ENCODE data around the gene POLDIP2.

POLDIP2 gene

DNA sequence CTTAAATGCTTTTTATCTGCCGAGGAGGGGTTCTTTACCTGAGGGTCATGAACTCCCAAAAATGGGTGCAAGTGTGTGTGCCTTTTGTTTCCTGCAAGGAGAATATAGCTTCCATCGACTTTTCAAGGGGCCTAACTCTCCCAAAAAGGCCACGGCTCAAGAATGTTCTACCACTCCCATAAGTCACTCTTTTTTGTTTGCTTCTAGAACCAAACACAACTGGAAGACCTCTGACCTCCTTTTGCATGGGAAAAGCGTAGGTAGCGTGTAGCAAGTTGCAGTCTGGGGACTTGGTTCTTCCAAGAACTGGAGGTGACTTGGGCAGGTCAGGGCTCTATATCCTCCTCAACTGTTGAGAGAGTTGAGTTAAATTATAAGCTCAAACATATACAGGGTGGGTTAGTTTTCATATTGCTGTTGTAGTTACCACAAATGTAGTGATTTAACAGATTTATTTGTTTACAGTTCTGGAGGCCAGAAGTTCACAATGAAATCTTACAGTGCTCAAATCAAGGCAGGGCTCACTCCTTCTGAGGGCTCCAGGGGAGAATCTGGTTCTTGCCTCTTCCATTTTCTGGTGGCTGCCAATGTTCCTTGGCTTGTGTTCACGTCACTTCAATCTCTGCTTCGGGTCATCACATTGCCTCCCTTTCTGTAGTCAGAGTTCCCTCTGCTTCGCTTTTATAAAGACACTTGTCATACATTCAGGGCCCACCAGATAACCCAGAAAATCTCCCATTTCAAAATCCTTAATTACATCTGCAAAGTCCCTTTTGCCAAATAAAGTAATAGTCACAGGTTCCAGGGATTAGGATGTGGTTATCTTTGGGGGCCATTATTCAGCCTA lies 36.9 kb downstream of the POLDIP2 start:
- Histone ChIP-seq H3K4me1 (peaks cover 47% of the 10 kb centered on the region), H4K20me1 (peaks cover 53% of the 10 kb centered on the region), H3K4me2 (peak overlapping the region; percentile 88), H3K36me3 (peaks cover 18% of the 10 kb centered on the region), H3K27ac (peak overlapping the region; percentile 90; the same call in 1 of the 2 replicates), H3K4me3 (peak overlapping the region; percentile 79), H3K9ac (peak overlapping the region; percentile 92), H3K27me3 (no peaks in the 10 kb centered on the region), H3K9me3 (no peaks in the 10 kb centered on the region)
- TF ChIP-seq Cebpa-rat (IDR thresholded peaks at IDR 0.05): no peak

DNA sequence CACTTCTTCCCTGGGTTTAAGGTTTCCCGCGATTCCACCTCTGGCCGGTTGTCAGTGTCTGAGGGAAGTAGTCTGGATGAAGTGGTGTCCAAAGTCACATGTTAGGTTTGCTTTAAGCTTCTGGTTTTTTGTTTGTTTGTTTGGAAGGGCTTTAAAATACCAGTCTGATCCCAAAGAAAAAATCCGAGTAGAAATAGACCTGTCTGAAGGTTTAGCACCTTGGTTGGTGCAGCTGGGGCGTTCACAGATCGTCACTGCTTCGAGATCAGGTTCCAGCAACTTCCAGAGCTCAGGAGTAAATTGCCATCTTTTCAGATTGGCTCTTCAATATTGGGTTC lies 37.8 kb downstream of the POLDIP2 start:
- Histone ChIP-seq H3K9me3 (no peaks in the 10 kb centered on the region), H4K20me1 (peaks cover 44% of the 10 kb centered on the region), H3K4me1 (peaks cover 45% of the 10 kb centered on the region), H3K4me3 (peak overlapping the region; percentile 79), H3K27ac (peak overlapping the region; percentile 90), H3K27me3 (no peaks in the 10 kb centered on the region), H3K36me3 (peaks cover 12% of the 10 kb centered on the region; the same call in 1 of the 2 replicates), H3K4me2 (peak overlapping the region; percentile 88), H3K9ac (peak overlapping the region; percentile 92)
- no peak for TF ChIP-seq Cebpa-rat (IDR thresholded peaks at IDR 0.05)

DNA sequence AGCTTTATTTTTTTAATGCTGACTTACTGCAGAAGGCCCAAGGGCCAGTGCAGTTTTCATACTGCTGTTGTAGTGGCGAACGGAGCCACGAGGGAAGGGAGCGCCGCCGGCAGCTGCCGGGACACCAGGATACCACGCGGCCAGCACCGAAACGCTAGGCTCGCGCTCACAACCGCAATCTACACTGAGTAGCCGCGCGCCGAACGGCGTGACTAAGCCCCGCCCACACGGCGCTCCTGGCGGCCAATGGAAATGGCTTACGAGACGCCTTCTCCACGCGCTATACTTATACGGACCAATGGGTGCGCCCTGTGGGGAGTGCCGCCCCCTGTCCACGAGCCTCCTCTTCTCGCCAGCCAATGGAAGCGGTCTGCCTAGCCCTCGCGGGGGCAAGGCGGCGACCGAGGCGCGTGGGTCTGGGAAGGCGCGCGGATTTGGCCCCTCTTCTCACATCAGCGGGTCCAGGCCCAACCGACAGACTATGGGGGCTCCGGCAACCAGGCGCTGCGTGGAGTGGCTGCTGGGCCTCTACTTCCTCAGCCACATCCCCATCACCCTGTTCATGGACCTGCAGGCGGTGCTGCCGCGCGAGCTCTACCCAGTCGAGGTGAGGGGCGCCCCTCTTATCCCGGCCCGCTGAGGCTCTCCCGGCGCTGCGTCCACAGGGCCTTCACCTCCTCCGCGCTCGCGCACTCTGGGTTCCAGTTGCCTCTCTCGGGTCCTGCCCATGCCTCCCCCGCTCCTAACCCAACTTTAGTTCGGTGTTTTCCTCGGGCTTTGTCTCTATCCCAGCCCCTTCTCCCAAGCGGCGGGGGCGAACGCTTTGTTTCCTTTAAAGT lies 38.3 kb downstream of the POLDIP2 start, which contains the start of gene TMEM97:
Gene TMEM97, plus strand, starts transcription at position 442 of the 839 bp plus-strand sequence. Its CDS starts 40 bp downstream, at position 482.
- H3K4me2 ChIP-seq: peak within 1 kb of the TSS; percentile 88
- TF ChIP-seq Cebpa-rat (IDR thresholded peaks at IDR 0.05): no peak
- peaks cover 12% of the 10 kb centered on the region; the same call in 1 of the 2 replicates for H3K36me3 ChIP-seq
- peak within 1 kb of the TSS; percentile 90 for H3K27ac ChIP-seq
- peak within 1 kb of the TSS; percentile 92 for H3K9ac ChIP-seq
- H3K9me3 ChIP-seq: no peaks in the 10 kb centered on the region
- no peaks in the 10 kb centered on the region for H3K27me3 ChIP-seq
- peaks cover 38% of the 10 kb centered on the region for H4K20me1 ChIP-seq
- peaks cover 42% of the 10 kb centered on the region for H3K4me1 ChIP-seq
- H3K4me3 ChIP-seq: peak within 1 kb of the TSS; percentile 79

DNA sequence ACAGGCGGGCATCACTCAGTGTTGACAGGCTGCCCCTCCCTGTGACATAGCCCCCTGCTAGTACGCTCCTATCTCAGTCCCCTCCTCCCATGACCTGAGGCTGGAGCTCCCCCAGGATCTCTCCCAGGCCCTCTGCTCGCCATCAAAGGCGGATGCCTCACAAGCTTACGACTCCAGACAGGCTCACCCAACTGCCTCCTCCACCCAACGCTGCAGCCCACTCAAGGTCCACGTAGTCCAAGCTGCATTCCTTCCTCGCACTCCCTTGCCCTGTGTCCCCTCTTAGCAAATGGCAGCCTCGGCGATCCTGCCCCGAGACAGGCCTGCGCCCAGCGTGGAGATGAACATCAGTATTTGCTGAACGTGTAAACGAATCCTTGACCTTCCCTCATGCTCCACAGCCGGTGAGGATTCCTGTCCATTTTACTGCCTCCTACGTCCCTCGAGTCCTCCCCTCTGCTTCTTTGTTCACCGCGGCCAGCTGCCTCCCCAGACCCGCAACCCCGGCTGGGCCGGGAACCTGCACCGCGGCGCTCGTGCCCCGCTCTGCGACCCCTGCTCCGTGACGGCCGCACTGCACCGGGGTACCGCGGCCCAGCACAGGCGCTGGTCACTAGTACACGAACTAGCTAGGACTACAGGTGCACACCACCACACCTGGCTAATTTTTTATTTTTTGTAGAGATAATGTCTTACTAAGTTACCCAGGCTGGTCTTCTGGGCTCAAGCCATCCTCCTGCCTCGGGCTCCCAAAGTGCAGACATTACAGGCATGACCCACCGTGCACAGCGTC lies 39.2 kb downstream of the POLDIP2 start:
- H3K27ac ChIP-seq: peak overlapping the region; percentile 72
- peaks cover 12% of the 10 kb centered on the region; the same call in 1 of the 2 replicates for H3K36me3 ChIP-seq
- peak overlapping the region; percentile 79 for H3K4me3 ChIP-seq
- no peaks in the 10 kb centered on the region for H3K27me3 ChIP-seq
- H4K20me1 ChIP-seq: peaks cover 30% of the 10 kb centered on the region
- no peaks in the 10 kb centered on the region for H3K9me3 ChIP-seq
- peak overlapping the region; percentile 80 for H3K9ac ChIP-seq
- H3K4me1 ChIP-seq: peaks cover 42% of the 10 kb centered on the region
- TF ChIP-seq Cebpa-rat (IDR thresholded peaks at IDR 0.05): no peak
- H3K4me2 ChIP-seq: peak overlapping the region; percentile 88

DNA sequence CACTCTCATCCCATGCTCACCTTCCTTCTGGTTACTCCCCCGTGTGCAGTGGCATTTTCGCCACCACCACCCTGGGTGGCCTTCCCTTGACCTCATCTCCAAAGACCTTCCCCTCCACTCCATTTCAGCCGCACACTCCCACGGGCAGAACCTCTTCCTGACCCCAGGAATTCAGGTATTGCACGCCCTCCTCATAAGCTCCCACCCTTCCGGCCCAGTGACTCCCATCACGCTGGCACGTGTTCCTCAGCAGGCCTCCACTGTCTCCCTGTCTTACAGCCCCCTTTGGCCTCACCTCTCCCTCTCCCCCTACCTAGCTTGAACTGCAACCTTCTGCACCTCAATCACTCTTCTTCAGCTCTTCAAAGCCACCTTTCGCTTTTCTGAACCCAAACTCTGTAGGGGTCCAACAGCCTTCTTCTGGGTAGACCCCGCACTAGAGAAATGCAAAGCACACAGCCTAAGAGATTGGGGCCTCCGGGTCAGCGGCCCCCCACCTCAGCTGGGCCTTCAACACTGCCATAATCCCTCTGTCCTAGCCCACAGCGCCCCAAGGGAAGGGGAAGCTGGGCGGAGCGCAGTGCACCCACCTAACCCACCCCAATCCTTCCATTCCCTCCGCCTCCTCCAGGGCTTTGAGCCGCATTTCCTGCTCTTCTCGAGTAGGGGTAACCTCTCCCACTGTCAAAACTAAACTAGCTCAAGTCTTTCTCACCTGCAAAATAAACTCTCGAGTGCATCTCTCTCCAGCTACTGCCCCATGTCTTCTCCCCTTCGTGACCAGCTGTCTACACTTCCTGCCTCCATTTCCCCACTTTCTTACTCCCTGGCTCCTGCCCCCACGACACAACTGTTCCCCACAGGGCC lies 40.0 kb downstream of the POLDIP2 start:
- Histone ChIP-seq H3K4me1 (peaks cover 40% of the 10 kb centered on the region), H4K20me1 (peaks cover 21% of the 10 kb centered on the region), H3K9ac (no peak overlapping the region), H3K4me2 (peak overlapping the region; percentile 88), H3K9me3 (no peaks in the 10 kb centered on the region), H3K27me3 (no peaks in the 10 kb centered on the region), H3K4me3 (0 out of 2 replicates have a peak overlapping the region, but pooled peaks have one; percentile 79), H3K36me3 (peaks cover 9% of the 10 kb centered on the region; the same call in 1 of the 2 replicates), H3K27ac (no peak overlapping the region)
- no peak for TF ChIP-seq Cebpa-rat (IDR thresholded peaks at IDR 0.05)

DNA sequence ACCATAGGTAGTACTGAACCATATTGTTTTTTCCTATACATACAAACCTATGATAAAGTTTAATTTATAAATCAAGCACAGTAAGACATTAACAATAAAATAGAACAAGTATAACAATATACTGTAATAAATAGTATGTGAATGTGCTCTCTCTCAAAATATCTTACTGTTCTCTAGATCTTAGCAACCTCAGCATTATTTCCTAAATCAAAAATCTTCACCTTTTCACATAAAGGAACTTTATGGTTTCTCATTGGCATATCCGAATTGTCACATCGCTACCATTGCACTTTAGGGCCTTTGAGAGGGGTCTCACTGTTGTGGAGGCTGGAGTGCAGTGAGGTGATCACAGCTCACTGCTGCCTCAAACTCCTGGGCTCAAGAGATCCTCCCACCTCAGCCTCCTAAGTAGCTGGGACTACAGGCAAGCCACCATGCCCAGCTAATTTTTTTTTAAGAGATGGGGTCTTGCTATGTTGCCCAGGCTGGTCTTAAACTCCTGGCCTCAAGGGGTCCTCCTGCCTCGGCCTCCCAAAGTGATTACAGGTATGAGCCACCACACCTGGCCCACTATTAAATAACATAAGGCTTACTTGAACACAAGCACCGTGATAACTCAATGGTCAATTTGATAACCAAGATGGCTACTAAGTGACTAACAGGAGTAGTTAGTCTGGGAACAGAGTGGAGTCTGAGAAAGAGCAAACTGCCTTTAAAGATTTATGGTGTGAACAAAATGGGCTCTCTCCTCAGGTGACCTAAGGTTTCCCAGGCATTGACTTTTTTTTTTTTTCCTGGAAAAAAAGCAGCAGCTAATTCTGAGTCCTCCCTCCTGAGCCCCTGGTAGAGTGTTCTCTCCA lies 41.3 kb downstream of the POLDIP2 start:
- H3K4me2 ChIP-seq: no peak overlapping the region
- H3K4me3 ChIP-seq: no peak overlapping the region
- TF ChIP-seq Cebpa-rat (IDR thresholded peaks at IDR 0.05): no peak
- H4K20me1 ChIP-seq: peaks cover 9% of the 10 kb centered on the region
- no peaks in the 10 kb centered on the region for H3K9me3 ChIP-seq
- H3K36me3 ChIP-seq: peaks cover under 1% of the 10 kb centered on the region; the same call in 1 of the 2 replicates
- H3K4me1 ChIP-seq: peaks cover 27% of the 10 kb centered on the region
- no peaks in the 10 kb centered on the region for H3K27me3 ChIP-seq
- no peak overlapping the region for H3K9ac ChIP-seq
- no peak overlapping the region for H3K27ac ChIP-seq

DNA sequence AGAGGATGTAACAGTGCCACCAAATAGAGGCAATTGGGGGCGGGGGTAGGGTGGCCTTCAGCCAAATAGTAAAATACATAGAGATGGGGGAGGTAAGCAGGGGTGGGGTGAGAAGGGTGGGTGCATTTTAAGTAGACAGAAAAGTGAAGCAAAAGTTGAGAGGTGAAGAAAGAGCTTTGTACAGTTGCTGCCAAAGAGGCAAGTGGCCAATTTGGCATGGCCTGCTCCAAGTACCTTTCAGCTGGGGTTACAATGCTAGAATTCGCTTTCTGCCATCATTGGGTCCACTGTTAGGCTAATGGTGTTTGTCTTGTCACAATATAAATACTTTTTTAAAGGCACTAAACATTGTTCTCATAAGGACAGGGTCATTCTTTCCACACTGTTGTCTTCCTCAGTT lies 43.5 kb downstream of the POLDIP2 start:
- Histone ChIP-seq H3K27ac (no peak overlapping the region), H3K9ac (no peak overlapping the region), H4K20me1 (no peaks in the 10 kb centered on the region), H3K4me2 (no peak overlapping the region), H3K27me3 (no peaks in the 10 kb centered on the region), H3K9me3 (no peaks in the 10 kb centered on the region), H3K4me3 (no peak overlapping the region), H3K36me3 (no peaks in the 10 kb centered on the region), H3K4me1 (peaks cover 13% of the 10 kb centered on the region)
- no peak for TF ChIP-seq Cebpa-rat (IDR thresholded peaks at IDR 0.05)

- Histone ChIP-seq H3K9me3 (no peaks in the 10 kb centered on the region), H3K27me3 (no peaks in the 10 kb centered on the region), H3K4me3 (no peak overlapping the region), H3K27ac (no peak overlapping the region), H3K36me3 (no peaks in the 10 kb centered on the region), H3K9ac (no peak overlapping the region), H3K4me2 (no peak overlapping the region), H4K20me1 (no peaks in the 10 kb centered on the region), H3K4me1 (no peaks in the 10 kb centered on the region)
- no peak for TF ChIP-seq Cebpa-rat (IDR thresholded peaks at IDR 0.05)
Measured at GRCh38 chr17:28306954-28307401, 50.3 kb downstream of the POLDIP2 start.
